Motor neuron (in vitro differentiated cells): ENCODE results near the gene TNNT1. TPM values are rescaled to one million over a fixed set of nuclear protein-coding genes. Genes with fewer than 3 reads are reported as not detected.
"Not testable (repeated sequence)": the region's sequence is repeated elsewhere in the genome, so short reads cannot be mapped to it uniquely, and the experiment has no call there.

Source experiments
- ATAC-seq, 8 experiments: fragments of 200-7000 bp; cut with Tn5 transposase; replicated peaks in 6 of 8; 2 replicates each; pipeline ENCODE4 v1.8.0; 2021; ENCODE audit warnings: mild to moderate bottlenecking in 8 of 8, moderate library complexity in 8 of 8
- H3K27ac ChIP-seq, 2 donors: fragments of 250-450 bp; sonication (Bioruptor Pico); 2 replicates each; pipeline ENCODE4 v1.9.0; 2021; ENCODE audit warnings: antibody characterized with exemption in 2 of 2, mild to moderate bottlenecking in 2 of 2, moderate library complexity in 1 of 2
- H3K4me1 ChIP-seq, 2 donors: fragments of 250-450 bp; sonication (Bioruptor Pico); replicated peaks in 1 of 2; 2 replicates each; pipeline ENCODE4 v1.6.1; 2021; ENCODE audit warnings: antibody characterized with exemption in 2 of 2, mild to moderate bottlenecking in 2 of 2, moderate library complexity in 1 of 2
- H3K4me3 ChIP-seq, 5 donors: fragments of 250-450 bp; sonication (Bioruptor Pico); 2 replicates each; pipeline ENCODE4 v1.9.0; 2021; ENCODE audit warnings: antibody characterized with exemption in 5 of 5, mild to moderate bottlenecking in 5 of 5, moderate library complexity in 4 of 5
- WGBS, 10 experiments: fragments of 450-650 bp; shearing (Covaris generic); methylation state at CpG; one replicate each; pipeline ENCODE4 v1.0.0; 2022; 5-methylcytosine and 5-hydroxymethylcytosine counted together
- in situ Hi-C, 9 experiments: fragments of 400-800 bp; cut with MboI; loops; one replicate each; pipeline ENCODE4 v1.15.0; 2021; ENCODE audit warnings: low sequenced_read_pairs in 9 of 9, low pct_unique_long_range_greater_than_20kb in 2 of 9; ENCODE audit not compliant: unreplicated experiment in 9 of 9
- total RNA-seq, 8 experiments: library from RNA; unstranded; fragments of 300-600 nt; gene quantifications; 2 replicates each; pipeline versions ENCODE4 v1.2.3 to v1.2.4, GENCODE V29; 2022

TNNT1 gene
- total RNA-seq, 8 experiments from 2014 or later, result 1.2 to 36.8 (median 3.9) TPM

DNA sequence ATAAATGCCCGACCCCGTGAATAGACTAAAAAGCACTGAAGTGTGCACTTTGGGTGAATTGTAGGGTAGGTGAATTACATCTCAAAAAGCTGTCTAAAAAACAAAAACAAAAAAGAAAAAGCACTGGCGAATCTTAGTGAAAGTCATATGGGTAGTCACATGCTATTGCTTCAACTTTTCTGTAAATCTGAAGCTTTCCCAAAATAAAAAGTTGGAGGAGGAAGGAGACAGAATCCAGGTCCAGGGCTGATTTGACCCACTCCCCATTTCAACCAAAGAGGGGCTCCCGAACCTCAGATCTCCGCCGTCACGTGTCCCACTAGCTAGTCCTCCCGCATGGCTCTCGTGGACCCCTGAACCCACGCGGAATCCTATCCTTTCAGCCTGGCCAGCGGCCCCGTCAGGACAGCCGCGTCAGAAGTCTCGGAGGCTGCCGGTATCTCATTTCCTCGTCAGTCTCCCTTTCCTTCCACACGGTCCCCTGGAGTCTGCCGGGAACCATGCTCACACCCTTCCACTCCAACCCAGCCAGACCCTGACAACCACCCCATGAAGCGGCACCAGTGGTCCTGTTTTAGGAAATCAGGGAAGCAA is 37.7 kb downstream of the TNNT1 start:
- no peak overlapping the region for H3K4me3 ChIP-seq
- H3K4me1 ChIP-seq, result peaks cover 21 to 31% of the 10 kb centered on the region in 2 donors
- WGBS, 10 experiments, result 10 to 100% (median 89%) methylated on average over 1 to 14 of the region's 21 CpGs; no CpG with 5 or more reads in 2 of the 10 experiments
- ATAC-seq, result no peak
- H3K27ac ChIP-seq, result no peak overlapping the region
- in situ Hi-C loops, result no loop called here

- in situ Hi-C loops, result no loop called here
- H3K4me3 ChIP-seq, result no peak overlapping the region
- no peak overlapping the region for H3K27ac ChIP-seq
- H3K4me1 ChIP-seq, result peaks cover 9 to 17% of the 10 kb centered on the region in 2 donors
- ATAC-seq, result no peak
- WGBS, 10 experiments, result 58 to 100% (median 93%) methylated on average over 2 to 11 of the region's 20 CpGs; no CpG with 5 or more reads in 4 of the 10 experiments
These were observed 39.3 kb downstream of the TNNT1 start for GRCh38 chr19:55109527-55110291.

DNA sequence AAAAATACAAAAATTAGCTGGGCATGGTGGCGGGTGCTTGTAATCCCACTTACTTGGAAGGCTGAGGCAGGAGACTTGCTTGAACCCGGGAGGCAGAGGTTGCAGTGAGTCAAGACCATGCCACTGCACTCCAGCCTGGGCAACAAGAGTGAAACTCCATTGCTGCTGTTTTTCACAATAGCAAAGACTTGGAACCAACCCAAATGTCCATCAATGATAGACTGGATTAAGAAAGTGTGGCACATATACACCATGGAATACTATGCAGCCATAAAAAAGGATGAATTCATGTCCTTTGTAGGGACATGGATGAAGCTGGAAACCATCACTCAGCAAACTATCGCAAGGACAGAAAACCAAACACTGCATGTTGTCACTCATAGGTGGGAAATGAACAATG is 41.8 kb downstream of the TNNT1 start:
- 94 to 100% (median 100%) methylated on average over 1 to 2 of the region's 3 CpGs; no CpG with 5 or more reads in 5 of the 10 experiments for WGBS, 10 experiments
- H3K4me3 ChIP-seq, ATAC-seq, H3K4me1 ChIP-seq, H3K27ac ChIP-seq, in situ Hi-C loops: not testable (repeated sequence)

- Histone ChIP-seq H3K4me1 (peaks cover 0 to 3% of the 10 kb centered on the region in 2 donors), H3K27ac (no peak overlapping the region), H3K4me3 (no peak overlapping the region)
- 59 to 100% (median 87%) methylated on average over 1 to 5 of the region's 6 CpGs; no CpG with 5 or more reads in 2 of the 10 experiments for WGBS, 10 experiments
- in situ Hi-C loops, result no loop called here
- no peak for ATAC-seq
These were observed 42.4 kb downstream of the TNNT1 start for GRCh38 chr19:55106591-55106990.

- Histone ChIP-seq H3K27ac (no peak overlapping the region), H3K4me3 (no peak overlapping the region), H3K4me1 (peaks cover 0 to 3% of the 10 kb centered on the region in 2 donors)
- ATAC-seq, result no peak
- in situ Hi-C loops, result no loop called here
- 75 to 100% (median 100%) methylated on average over 1 to 2 of the region's 2 CpGs; no CpG with 5 or more reads in 4 of the 10 experiments for WGBS, 10 experiments
These were observed 43.8 kb downstream of the TNNT1 start for GRCh38 chr19:55105237-55105636.

GRCh38 chr19:55103190-55103589 is 45.8 kb downstream of the TNNT1 start:
- Histone ChIP-seq H3K4me3 (no peak overlapping the region), H3K27ac (no peak overlapping the region), H3K4me1 (peaks cover 5 to 7% of the 10 kb centered on the region in 2 donors)
- in situ Hi-C loops, result no loop called here
- no peak for ATAC-seq
- 86 to 100% (median 100%) methylated on average over 1 to 4 of the region's 9 CpGs; no CpG with 5 or more reads in 3 of the 10 experiments for WGBS, 10 experiments

DNA sequence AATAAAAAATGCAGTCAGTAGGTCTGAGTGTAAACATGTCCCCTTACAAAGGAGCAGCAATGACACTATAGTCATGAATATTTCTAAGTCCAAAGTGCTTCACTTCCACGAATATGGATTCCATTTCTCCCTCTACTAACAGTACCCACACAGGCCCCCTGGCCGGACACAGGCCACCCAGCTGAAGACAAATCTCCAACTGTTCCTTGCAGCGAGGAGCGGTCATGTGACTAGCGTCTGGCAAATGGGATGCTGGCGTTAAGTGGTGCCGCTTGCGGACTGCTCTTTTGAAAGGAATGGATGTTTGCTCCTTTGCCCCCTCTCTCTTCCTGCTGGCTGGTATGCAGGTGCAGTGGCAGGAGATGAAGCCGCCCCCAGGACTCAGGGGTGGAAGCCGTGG is 47.7 kb downstream of the TNNT1 start:
- WGBS, 10 experiments, result 74 to 100% (median 90%) methylated on average over 1 to 8 of the region's 10 CpGs; no CpG with 5 or more reads in 4 of the 10 experiments
- in situ Hi-C loops, result no loop called here
- no peak overlapping the region for H3K4me3 ChIP-seq
- peaks cover 5 to 7% of the 10 kb centered on the region in 2 donors for H3K4me1 ChIP-seq
- ATAC-seq, result no peak
- H3K27ac ChIP-seq, result no peak overlapping the region

GRCh38 chr19:55099557-55100506 is 49.2 kb downstream of the TNNT1 start:
- 44 to 100% (median 84%) methylated on average over 1 to 7 of the region's 27 CpGs; no CpG with 5 or more reads in 3 of the 10 experiments for WGBS, 10 experiments
- in situ Hi-C loops, result no loop called here
- no peak overlapping the region for H3K27ac ChIP-seq
- peaks cover 5 to 7% of the 10 kb centered on the region in 2 donors for H3K4me1 ChIP-seq
- ATAC-seq, result peak in 4 of 8 experiments; percentile 23 to 35 (median 28)
- no peak overlapping the region for H3K4me3 ChIP-seq

GRCh38 chr19:55098716-55099556 is 50.1 kb downstream of the TNNT1 start:
- WGBS, 10 experiments, result 80 to 100% (median 95%) methylated on average over 1 to 3 of the region's 27 CpGs; no CpG with 5 or more reads in 7 of the 10 experiments
- no peak overlapping the region for H3K4me3 ChIP-seq
- H3K27ac ChIP-seq, result no peak overlapping the region
- ATAC-seq, result peak in 4 of 8 experiments; percentile 11 to 29 (median 16)
- in situ Hi-C loops, result no loop called here
- peaks cover 5 to 7% of the 10 kb centered on the region in 2 donors for H3K4me1 ChIP-seq

DNA sequence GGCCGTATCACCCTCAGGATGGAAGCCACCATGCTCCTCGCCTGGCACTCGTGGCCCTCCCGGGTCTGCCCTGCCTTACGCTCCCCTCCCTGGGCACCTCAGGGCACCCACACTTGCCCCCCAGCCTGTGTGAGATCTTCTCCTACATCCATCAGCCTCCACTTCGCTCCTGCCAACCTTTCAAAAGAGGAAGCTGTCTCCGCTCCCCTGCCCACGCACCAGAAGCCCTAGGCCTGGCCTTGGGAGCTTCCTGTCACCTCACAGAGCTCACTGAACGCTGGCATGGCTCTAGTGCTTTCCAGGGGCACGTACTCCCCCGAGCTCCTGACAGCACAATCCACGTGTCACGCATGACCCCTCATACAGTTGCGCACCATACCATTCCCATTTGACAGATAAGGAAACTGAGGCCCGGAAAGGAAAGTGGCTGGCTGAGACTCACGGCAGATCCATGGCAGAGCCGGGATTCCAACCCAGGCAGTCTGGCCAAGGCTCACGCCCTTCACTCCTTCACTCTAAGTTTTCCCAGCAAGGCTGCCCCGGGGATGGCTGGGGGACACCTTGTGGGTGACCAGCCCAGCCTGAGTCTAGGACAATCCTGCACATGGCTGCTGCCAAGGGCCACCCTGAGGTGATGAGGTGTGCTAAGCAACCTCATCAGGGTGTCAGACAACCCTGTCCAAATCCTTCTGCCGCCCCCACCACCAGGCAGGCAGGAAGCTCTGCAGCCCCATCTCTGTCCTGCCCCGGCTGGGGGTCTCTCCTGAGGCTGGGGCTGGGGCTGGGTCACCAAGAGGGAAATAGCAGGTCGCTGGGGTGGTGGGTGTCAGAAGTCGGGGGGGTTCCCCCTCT is 50.9 kb downstream of the TNNT1 start:
- no peak overlapping the region for H3K4me3 ChIP-seq
- H3K4me1 ChIP-seq, result peaks cover 5 to 7% of the 10 kb centered on the region in 2 donors
- no peak overlapping the region for H3K27ac ChIP-seq
- WGBS, 10 experiments, result 84 to 100% (median 100%) methylated on average over 1 to 6 of the region's 23 CpGs; no CpG with 5 or more reads in 5 of the 10 experiments
- ATAC-seq, result no peak
- in situ Hi-C loops, result no loop called here

DNA sequence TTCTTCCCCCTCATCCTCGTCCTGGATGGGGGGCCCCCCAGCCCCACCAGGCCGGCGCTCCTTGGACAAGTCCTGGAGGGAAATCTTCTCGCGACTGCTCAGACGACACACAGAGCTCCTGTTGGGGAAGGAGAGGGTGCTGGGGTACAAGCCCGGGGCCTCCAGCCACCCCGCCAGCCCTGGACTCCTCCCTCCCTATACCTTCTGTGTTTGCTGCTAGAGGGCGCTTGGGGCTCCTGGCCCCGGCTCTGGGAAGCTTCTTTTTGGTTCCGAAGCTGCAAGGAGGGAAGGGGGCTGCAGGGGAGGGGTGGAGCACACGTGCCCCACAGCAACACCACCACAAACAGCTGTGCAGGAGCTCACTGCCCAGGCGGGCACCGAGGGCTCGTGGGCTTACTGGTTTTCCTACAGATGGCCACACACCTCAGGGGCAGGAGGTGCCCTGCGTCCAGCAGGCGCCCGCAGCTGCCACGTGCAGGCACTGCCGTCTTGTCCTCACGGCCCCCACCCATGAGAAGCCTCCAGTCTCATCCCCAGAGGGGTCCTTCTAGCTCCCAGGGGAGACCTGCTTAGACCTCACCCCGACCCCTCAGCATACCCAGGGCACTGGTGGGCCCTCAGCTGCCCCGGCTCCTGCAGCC is 52.8 kb downstream of the TNNT1 start:
- WGBS, 10 experiments, result 52% methylated on average over 5 of the region's 23 CpGs; no CpG with 5 or more reads in 9 of the 10 experiments
- peaks cover 5 to 7% of the 10 kb centered on the region in 2 donors for H3K4me1 ChIP-seq
- no peak overlapping the region for H3K4me3 ChIP-seq
- in situ Hi-C loops, result no loop called here
- peak in 2 of 8 experiments; percentile 6 to 36 for ATAC-seq
- no peak overlapping the region for H3K27ac ChIP-seq
